Suppressor macrophage treated with lipopolysaccharide for 4 hours (primary cell): ENCODE measurements around the gene KCTD1.

ENCODE experiments used
- DNase-seq: peaks from one replicate; pipeline ENCODE4 v3.0.0-alpha.2; 2020

KCTD1 gene

GRCh38 chr18:26549263-26550094 is 1.1 kb upstream of the KCTD1 start:
- peak; percentile 8 for DNase-seq

- peak; percentile 51 for DNase-seq
These were observed 523 bp downstream of the KCTD1 start for GRCh38 chr18:26547646-26548414.

GRCh38 chr18:26546875-26547645 is 1.3 kb downstream of the KCTD1 start:
- DNase-seq: no peak

- no peak for DNase-seq
These were observed 2.0 kb downstream of the KCTD1 start for GRCh38 chr18:26546170-26546874.

GRCh38 chr18:26545335-26546123 is 2.8 kb downstream of the KCTD1 start:
- peak; percentile 12 for DNase-seq

- no peak for DNase-seq
These were observed 3.9 kb downstream of the KCTD1 start for GRCh38 chr18:26544451-26544850.

- no peak for DNase-seq
These were observed 5.0 kb downstream of the KCTD1 start for GRCh38 chr18:26543373-26543772.

- peak; percentile 5 for DNase-seq
These were observed 8.2 kb downstream of the KCTD1 start for GRCh38 chr18:26540043-26540628.

GRCh38 chr18:26538524-26538923 is 9.8 kb downstream of the KCTD1 start:
- DNase-seq: no peak

GRCh38 chr18:26536664-26537063 is 11.7 kb downstream of the KCTD1 start:
- DNase-seq: no peak

- no peak for DNase-seq
These were observed 12.3 kb downstream of the KCTD1 start for GRCh38 chr18:26536032-26536431.

- DNase-seq: no peak
These were observed 12.7 kb downstream of the KCTD1 start for GRCh38 chr18:26535630-26536029.

GRCh38 chr18:26532367-26533340 is 15.7 kb downstream of the KCTD1 start:
- DNase-seq: no peak

GRCh38 chr18:26531605-26532298 is 16.6 kb downstream of the KCTD1 start:
- DNase-seq: no peak

GRCh38 chr18:26526966-26527234 is 21.5 kb downstream of the KCTD1 start:
- DNase-seq: no peak

GRCh38 chr18:26526128-26526965 is 22.0 kb downstream of the KCTD1 start:
- DNase-seq: no peak

GRCh38 chr18:26524504-26525351 is 23.6 kb downstream of the KCTD1 start:
- no peak for DNase-seq

- DNase-seq: no peak
These were observed 24.4 kb downstream of the KCTD1 start for GRCh38 chr18:26524002-26524401.
